HG03571 (cell line): ENCODE results near the gene NAGPA.

Experiments
- ATAC-seq: cut with Tn5 transposase; IDR thresholded peaks from one replicate; pipeline ENCODE4 v1.9.1; 2021; ENCODE audit not compliant: unreplicated experiment

Gene NAGPA

GRCh38 chr16:5028950-5029475 lies 4.7 kb downstream of the NAGPA start:
- no peak for ATAC-seq

DNA sequence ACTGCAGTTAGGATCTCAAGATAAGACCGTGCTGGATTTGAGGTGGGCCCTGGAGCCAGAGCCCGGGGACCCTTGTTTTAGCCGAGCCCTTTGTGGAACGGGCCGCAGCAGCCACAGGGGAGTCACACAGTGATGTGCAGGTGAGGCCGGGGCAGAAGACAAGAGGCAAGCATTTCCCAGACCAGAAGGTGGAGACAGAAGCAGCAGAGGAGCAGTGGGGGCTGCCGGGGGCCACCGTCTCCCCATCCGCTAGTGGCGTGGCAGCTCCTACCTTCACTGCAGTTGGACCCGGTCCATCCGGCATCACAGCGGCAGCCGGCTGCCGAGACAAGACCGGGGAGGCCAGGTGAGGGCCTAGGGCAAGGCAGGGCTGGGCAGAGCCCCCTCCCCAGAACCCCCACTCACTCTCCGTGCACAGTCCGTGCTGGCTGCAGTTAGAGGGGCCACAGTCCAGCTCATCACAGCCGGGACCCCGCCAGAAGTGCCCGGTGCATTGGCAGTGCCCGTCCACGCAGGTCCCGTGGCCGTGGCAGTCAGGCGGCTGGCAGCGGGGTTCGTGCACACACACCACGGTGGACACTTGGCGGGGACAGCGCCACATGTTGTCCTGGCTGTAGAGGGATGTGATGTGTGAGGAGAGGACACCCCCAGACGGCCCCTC lies 6.0 kb downstream of the NAGPA start:
- ATAC-seq: no peak

GRCh38 chr16:5027086-5027485 lies 6.6 kb downstream of the NAGPA start:
- no peak for ATAC-seq

DNA sequence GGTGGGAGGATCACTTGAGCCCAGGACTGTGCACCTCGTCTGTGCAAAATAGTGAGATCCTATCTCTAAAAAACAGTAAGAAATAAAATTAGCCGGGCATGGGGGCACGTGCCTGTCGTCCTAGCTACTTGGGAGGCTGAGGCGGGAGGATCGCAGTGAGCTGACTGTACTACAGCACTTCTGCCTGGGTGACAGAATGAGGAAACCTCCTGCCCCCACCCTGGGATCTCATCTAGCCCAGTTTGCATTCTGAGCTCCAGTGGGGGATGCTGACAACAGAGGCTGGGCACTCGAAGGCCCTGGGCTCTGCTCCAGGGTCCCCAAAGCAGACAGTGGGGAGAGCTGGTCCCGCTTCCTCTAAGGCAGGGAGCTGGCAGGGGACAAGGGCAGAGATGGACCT lies 7.1 kb downstream of the NAGPA start:
- ATAC-seq: no peak

DNA sequence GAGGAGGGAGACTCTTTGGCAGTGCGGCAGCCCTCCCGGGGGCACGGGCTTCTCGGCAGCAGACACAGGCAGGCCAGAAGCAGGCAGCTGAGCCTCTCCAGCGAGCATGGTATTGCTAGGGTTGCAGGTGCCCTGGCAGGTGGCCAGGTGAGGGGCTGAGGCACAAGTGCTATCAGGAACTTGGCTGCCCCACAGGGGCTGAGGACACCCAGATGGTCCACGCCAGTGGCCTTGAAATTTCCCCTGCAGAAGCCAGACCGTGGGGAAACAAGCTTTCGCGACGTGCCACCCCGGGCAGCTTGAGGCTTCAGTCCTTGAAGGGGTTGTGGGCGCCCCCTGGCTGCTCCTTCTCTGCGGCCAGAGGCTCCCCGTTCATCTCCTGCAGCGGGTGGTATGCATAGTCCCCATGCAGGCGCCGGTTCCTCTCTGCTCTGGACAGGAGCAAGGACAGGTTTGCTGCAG lies 8.5 kb downstream of the NAGPA start:
- ATAC-seq: no peak

GRCh38 chr16:5024632-5025031 lies 9.1 kb downstream of the NAGPA start:
- ATAC-seq: no peak

DNA sequence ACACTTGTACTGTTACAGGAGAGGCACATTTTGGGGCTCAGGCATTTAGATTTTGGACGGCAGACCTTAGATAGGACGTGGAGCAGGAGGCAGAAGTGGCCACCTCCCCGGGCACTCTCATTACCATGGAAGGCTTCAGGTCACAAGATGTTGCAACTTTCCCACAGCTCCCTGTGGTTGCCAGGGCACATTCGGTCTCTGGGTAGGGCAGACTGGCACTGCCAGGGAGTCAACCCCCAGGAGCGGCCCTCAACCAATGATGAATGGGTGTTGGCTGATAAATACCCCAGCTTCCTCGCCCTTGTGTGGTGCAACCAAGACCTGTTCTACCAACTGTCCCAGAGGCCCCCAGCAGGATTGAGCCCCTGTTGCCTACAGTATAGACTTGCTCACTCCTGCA lies 11.2 kb downstream of the NAGPA start:
- no peak for ATAC-seq

GRCh38 chr16:5020551-5020950 lies 13.2 kb downstream of the NAGPA start:
- ATAC-seq: no peak

GRCh38 chr16:5019775-5020174 lies 14.0 kb downstream of the NAGPA start:
- no peak for ATAC-seq

- ATAC-seq: no peak
Measured at GRCh38 chr16:5018793-5019192, 14.9 kb downstream of the NAGPA start.

DNA sequence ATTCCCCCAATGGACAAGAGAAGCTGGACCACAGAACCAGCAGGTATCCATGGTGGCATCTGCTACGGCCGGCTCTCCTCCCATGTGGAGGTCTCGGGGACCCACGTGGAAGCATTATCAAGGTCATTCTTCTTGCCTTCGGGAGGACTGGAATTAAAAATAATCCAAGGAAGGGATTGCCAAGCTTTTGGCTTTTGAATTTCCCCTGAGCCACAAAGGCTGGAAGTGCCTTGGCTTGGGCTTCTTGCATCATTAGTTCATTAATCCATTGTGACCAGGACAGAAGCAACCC lies 16.1 kb downstream of the NAGPA start:
- ATAC-seq: no peak

DNA sequence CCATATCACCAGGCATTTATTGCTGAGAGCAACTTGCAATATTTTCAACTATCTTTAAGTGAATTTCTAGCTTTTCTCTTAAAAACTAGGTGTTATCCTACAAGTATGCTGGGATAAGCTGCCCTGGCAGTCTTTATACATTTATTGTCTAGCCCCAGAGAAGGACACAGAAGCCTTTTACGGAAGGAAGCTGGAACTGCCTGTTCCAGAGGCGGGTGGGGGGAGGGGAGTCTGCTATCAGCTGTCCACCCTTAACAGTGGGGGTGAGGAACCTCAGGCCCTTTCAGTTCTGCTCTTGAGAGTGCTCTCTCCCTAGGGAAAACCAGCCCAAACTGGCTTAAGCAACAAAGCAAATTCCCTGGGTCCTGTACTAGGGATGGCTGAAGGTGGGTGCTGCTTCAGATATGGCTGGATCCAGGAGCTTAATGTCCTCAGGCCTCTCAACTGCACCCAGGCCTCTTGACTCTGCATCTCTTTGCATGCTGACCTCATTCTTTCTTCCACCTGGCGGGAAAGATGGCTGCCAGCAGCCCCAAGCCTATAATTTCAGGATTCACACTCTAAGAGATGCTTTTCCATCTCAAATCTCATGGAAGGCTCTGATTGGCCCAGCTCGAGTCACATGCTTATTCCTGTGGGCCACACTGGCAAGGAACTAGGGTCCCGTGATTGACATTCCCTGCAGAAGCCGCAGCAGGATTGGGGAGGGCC lies 16.6 kb downstream of the NAGPA start:
- ATAC-seq: no peak

- no peak for ATAC-seq
Measured at GRCh38 chr16:5015887-5016286, 17.8 kb downstream of the NAGPA start.

DNA sequence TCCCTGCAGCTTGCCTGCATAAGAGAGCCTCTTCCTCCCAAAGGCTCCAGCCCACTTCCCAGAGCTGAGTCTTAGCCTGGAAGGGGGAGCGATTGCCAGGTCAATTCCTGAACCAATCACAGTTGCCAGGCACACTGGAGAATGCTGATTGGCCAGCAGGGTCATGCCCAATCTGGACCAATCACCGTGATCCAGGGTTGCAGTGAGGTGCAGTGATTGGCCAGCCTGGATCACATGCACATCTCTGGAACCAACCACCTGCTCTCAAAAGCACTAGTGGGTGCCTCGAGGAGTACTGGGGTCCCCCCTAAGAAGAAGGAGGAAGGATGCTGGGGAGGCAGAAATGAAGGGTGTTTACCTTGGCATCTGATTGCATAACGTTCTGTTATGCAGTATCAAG lies 18.4 kb downstream of the NAGPA start:
- no peak for ATAC-seq

DNA sequence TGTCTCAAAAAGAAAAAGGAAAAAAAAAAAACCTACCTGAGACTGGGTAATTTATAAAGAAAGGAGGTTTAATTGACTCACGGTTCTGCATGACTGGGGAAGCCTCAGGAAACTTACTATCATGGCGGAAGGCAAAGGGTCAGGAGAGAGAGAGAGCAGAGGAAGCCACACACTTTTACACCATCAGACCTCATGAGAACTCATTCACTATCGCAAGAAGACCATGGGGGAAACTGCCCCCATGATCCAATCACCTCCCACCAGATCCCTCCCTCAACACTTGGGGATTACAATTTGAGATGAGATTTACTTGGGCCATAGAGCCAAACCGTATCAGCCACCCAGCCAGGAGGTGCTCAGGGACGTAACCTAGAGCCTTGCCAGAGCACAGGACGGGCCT lies 20.8 kb downstream of the NAGPA start:
- ATAC-seq: no peak

- ATAC-seq: no peak
Measured at GRCh38 chr16:5011637-5012036, 22.1 kb downstream of the NAGPA start.

DNA sequence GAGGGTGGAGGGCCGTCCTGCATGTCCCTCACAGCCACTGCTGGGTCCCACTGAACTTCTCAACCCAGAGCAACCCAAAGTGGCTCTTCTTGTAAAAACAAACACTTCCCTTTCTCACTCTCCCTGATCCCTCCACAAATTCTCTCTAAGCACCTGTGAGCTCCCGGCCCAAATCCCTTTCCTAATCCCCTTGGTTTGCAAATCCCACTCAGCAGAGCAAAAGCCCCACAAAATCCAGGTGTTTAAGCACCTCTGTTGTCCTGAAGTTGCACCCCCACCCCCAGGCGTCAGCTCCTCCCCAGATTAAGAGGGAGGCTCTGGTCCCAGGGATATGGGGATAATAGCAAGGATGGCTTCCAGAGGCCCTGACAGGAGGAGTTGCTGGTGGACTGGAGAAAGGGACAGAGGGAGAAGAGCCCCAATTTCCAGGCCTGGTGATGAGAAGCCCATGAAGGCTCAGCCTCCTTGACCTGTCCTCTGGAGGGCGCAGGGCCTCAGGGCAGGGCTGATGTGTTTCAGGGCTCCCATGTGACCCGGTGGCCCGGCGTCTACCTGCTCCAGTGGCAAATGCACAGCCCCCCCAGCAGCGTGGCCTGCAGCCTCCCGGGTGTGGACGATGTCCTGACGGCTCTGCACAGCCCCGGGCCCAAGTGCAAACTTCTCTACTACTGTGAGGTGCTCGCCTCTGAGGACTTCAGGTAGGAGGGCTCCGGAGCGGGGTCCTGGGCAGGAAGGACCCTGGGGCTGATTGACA lies 23.0 kb downstream of the NAGPA start:
- ATAC-seq: no peak

- ATAC-seq: no peak
Measured at GRCh38 chr16:5008311-5008731, 25.4 kb downstream of the NAGPA start.

- no peak for ATAC-seq
Measured at GRCh38 chr16:5007256-5007655, 26.5 kb downstream of the NAGPA start.

DNA sequence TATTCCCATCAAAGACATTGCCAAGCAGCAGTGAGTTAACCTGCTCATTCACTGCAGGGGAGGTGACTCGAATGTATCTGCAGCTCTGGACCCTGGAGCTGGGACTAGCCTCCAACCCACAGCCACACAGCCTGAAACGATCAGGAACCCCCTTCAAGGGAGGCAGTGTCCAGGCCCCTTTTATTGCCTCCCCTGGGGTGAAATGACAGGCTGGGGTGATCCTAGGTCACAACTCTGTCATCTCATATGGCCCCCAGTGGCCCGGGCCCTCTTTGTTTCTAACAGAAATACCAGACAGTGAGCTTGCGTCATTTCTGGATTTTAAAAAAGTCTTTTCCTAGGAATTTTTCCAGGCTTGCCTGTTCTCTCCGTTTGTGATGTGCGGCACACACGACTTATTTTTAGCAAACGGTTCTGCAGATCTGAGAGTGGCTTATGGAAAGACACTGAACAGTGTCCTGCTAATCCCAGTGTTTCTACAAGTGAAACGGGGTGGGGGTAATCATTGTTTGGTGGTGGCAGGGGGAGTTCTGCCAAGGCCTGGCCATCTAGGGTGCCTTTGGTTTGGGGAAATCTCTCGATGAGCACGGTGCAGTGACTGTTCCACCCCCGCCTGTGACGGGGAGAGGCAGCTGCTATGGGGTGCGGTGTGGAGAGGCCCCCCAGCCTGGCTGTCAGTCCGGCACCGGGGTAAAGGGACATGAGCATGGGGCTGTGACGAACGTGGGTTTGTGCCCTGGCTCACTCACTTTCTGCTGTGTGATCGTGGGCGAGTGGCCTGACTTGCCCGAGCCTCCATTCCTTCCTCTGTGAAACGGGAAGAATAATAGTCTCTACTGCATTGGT lies 27.2 kb downstream of the NAGPA start:
- no peak for ATAC-seq

- ATAC-seq: no peak
Measured at GRCh38 chr16:5005916-5006315, 27.8 kb downstream of the NAGPA start.
